Dendritic cell treated with granulocyte-macrophage colony-stimulating factor and Interleukin-4, amounts not matched to agents 40 ng/mL and 50 ng/mL, for 4 days (primary cell): ENCODE data around the gene PHF14.
A peak's percentile ranks its signal among the peaks of the same experiment; 100 is the strongest.
"Not testable (repeated sequence)": the region's sequence is repeated elsewhere in the genome, so short reads cannot be mapped to it uniquely, and the experiment has no call there.

Source experiments
- H3K27ac Mint-ChIP-seq: one replicate; pipeline ENCODE4 v1.8.0; 2022; ENCODE audit warnings: mild to moderate bottlenecking, mixed read lengths
- H3K27me3 Mint-ChIP-seq: one replicate; pipeline ENCODE4 v1.8.0; 2022; ENCODE audit warnings: mild to moderate bottlenecking, mixed read lengths
- H3K36me3 Mint-ChIP-seq: one replicate; pipeline ENCODE4 v1.8.0; 2022; ENCODE audit warnings: low read depth, mixed read lengths
- H3K4me1 Mint-ChIP-seq: one replicate; pipeline ENCODE4 v1.8.0; 2022; ENCODE audit warnings: low read depth, mixed read lengths
- H3K4me3 Mint-ChIP-seq: one replicate; pipeline ENCODE4 v1.8.0; 2022; ENCODE audit warnings: mild to moderate bottlenecking, moderate library complexity, mixed read lengths
- H3K9me3 Mint-ChIP-seq: one replicate; pipeline ENCODE4 v1.8.0; 2022; ENCODE audit warnings: mixed read lengths
- intact Hi-C: fragments of 100-400 bp; cut with micrococcal nuclease; formaldehyde crosslinking; loops from one replicate; pipeline ENCODE4 v1.15.0; 2022

PHF14 gene, protein sequence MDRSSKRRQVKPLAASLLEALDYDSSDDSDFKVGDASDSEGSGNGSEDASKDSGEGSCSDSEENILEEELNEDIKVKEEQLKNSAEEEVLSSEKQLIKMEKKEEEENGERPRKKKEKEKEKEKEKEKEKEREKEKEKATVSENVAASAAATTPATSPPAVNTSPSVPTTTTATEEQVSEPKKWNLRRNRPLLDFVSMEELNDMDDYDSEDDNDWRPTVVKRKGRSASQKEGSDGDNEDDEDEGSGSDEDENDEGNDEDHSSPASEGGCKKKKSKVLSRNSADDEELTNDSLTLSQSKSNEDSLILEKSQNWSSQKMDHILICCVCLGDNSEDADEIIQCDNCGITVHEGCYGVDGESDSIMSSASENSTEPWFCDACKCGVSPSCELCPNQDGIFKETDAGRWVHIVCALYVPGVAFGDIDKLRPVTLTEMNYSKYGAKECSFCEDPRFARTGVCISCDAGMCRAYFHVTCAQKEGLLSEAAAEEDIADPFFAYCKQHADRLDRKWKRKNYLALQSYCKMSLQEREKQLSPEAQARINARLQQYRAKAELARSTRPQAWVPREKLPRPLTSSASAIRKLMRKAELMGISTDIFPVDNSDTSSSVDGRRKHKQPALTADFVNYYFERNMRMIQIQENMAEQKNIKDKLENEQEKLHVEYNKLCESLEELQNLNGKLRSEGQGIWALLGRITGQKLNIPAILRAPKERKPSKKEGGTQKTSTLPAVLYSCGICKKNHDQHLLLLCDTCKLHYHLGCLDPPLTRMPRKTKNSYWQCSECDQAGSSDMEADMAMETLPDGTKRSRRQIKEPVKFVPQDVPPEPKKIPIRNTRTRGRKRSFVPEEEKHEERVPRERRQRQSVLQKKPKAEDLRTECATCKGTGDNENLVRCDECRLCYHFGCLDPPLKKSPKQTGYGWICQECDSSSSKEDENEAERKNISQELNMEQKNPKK

DNA sequence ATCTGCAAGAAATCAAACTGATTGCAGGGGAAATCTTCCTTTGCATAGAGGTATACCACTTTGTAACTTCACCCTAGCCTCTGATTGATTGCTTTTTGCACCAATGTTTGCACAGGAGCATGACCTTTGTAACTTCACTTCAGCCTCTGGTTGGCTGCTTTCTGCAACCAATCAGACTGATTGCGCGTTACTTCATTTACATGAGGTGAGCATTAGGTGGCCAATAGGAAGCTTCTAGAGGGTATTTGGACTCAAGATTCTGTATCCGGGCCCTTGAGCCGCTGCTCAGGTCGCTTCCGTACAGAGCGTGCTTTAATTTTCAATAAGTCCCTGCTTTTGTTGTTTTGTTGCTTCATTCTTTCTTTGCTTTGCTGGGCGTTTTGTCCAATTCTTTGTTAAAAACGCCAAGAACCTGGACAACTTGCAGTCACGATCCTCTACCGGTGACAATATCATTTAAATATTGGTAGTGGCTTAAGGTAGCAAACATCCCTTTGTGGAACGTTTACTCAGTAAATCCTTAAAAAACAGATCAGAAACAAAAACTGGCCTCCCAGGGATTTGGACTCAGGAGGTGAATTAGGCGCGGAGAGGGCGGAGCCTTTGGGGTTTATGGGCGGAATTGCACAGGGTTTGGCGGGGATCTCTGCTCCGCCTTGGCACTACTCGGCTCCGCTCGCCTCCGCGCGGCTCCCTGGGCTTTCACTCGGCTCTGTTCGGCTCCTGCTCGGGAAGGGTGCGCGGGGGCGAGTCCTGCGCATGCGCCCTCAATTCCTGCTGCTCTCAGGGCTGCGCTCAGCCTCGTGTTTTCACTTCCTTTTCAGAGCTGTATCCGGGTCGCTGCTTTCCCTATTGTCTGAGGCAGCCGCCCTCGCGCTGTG lies at the start of gene PHF14:
Gene PHF14 (plus strand): TSS at position 812 of the 881 bp plus-strand sequence. CDS start 452 bp downstream, outside the sequence.
- peaks cover 15% of the 10 kb centered on the region for H3K36me3 Mint-ChIP-seq
- intact Hi-C loops: loop anchor here (1.0 kb wide), 1 partner anchor 33 kb away; a partner anchor contains a TSS
- H3K9me3 Mint-ChIP-seq: no peaks in the 10 kb centered on the region
- H3K27ac Mint-ChIP-seq: peak within 1 kb of the TSS; percentile 85
- H3K27me3 Mint-ChIP-seq: no peaks in the 10 kb centered on the region
- peaks cover 9% of the 10 kb centered on the region for H3K4me1 Mint-ChIP-seq
- peak within 1 kb of the TSS; percentile 85 for H3K4me3 Mint-ChIP-seq

DNA sequence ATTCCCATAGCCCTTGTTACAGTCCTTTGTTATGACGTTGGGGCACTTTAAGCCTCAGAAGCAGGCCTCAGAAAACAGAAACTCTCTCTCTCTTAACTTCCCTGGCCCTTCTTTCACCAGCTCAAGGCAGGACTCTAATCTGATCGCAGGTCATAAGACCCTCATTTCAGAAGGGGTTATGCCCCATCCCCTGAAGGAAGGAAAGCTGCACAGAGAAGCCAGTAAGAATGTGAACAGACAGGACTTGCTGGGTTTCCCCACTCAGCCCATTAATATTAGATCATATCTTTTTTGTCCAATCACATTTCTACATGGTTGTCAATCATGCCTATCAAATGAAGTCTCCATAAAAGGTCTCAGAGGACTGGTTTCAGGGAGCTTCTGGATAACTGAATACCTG lies 49.3 kb upstream of the PHF14 start:
- intact Hi-C loops: no loop called here
- no peaks in the 10 kb centered on the region for H3K9me3 Mint-ChIP-seq

DNA sequence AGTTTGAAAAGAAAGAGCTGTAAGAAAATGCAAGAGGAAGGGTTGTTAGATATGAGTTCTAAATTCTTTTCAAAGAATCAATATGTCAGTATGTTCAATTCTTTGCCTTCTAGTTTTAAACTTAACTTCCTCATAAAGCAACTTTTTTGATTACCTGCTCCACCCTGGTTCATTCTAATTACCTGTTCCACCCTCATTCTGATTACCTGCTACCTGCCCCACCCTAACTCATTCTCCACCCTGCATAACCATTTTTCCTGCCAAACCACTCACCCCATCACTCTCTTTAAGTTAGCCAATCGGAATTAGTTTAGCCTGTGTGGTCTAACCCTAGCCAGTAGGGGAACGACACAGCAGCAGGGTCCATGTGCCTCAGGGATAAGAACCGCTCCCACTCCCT lies 45.5 kb upstream of the PHF14 start:
- H3K4me3 Mint-ChIP-seq, intact Hi-C loops, H3K4me1 Mint-ChIP-seq, H3K27me3 Mint-ChIP-seq, H3K27ac Mint-ChIP-seq, H3K9me3 Mint-ChIP-seq: not testable (repeated sequence)
- peaks cover 14% of the 10 kb centered on the region for H3K36me3 Mint-ChIP-seq

More for the DNA sequence above, 49.3 kb upstream of the PHF14 start:
- H3K36me3 Mint-ChIP-seq: no peaks in the 10 kb centered on the region
- H3K4me1 Mint-ChIP-seq: no peaks in the 10 kb centered on the region
- H3K4me3 Mint-ChIP-seq: no peak overlapping the region
- H3K27ac Mint-ChIP-seq: no peak overlapping the region
- no peaks in the 10 kb centered on the region for H3K27me3 Mint-ChIP-seq

DNA sequence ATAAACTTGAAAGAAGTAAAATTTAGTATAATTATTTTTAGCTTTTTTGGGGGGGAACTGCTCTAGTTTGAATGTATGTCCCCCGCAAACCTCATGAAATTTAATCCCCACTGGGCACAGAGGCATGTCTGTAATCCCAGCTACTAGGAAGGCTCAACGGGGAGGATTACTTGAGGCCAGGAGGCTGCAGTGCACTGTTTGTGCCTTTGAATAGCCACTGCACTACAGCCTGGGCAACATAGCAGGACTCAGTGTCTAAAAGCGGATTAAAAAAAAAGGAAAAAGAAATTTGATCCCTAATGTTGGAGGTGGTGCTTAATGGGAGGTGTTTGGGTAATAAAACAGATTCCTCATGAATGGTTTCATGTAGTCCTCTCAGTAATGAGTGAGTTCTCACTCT lies 43.1 kb upstream of the PHF14 start:
- Mint-ChIP-seq H3K4me1 (no peaks in the 10 kb centered on the region), H3K4me3 (no peak overlapping the region), H3K36me3 (peaks cover 26% of the 10 kb centered on the region), H3K9me3 (no peaks in the 10 kb centered on the region), H3K27me3 (no peaks in the 10 kb centered on the region), H3K27ac (no peak overlapping the region)
- intact Hi-C loops: no loop called here

DNA sequence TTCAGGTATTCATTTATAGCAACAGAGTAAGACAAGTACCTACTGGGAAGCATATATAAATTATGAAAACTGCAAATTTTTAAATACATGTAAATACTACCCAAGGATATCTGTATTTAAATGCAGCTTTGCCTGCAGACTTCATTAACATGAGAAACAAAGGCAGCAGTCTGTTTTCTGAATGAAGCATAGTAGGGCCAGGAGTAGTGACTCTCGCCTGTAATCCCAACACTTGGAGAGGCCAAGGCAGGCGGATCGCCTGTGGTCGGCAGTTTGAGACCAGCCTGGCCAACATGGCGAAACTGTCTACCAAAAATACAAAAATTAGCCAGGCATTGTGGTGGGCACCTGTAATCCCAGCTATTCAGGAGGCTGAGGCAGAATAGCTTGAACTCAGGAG lies 42.5 kb upstream of the PHF14 start:
- no peaks in the 10 kb centered on the region for H3K4me1 Mint-ChIP-seq
- peaks cover 33% of the 10 kb centered on the region for H3K36me3 Mint-ChIP-seq
- no peaks in the 10 kb centered on the region for H3K27me3 Mint-ChIP-seq
- intact Hi-C loops: loop anchor here (1.0 kb wide), 1 partner anchor 21 kb away; no protein-coding TSS in a partner anchor
- H3K27ac Mint-ChIP-seq: no peak overlapping the region
- H3K9me3 Mint-ChIP-seq: no peaks in the 10 kb centered on the region
- H3K4me3 Mint-ChIP-seq: no peak overlapping the region

DNA sequence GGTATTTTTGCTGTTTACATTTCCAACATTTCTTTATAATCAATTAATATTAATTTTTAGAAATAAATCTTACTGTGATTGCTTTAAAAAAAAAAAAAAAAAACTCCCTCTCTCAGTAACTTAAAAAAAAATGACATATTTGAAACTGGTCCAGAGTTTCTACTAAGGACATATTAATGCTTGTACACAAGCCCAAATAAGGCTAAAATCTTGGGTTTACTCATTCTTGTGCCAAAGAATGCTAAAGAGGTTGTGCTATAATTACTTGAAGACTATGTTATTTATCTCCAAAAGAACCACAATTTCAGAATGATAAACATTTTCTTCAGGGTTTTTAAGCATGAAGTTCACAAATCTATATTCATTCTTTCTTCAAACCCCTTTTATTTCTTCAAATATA lies 39.4 kb upstream of the PHF14 start:
- H3K36me3 Mint-ChIP-seq: peaks cover 48% of the 10 kb centered on the region

DNA sequence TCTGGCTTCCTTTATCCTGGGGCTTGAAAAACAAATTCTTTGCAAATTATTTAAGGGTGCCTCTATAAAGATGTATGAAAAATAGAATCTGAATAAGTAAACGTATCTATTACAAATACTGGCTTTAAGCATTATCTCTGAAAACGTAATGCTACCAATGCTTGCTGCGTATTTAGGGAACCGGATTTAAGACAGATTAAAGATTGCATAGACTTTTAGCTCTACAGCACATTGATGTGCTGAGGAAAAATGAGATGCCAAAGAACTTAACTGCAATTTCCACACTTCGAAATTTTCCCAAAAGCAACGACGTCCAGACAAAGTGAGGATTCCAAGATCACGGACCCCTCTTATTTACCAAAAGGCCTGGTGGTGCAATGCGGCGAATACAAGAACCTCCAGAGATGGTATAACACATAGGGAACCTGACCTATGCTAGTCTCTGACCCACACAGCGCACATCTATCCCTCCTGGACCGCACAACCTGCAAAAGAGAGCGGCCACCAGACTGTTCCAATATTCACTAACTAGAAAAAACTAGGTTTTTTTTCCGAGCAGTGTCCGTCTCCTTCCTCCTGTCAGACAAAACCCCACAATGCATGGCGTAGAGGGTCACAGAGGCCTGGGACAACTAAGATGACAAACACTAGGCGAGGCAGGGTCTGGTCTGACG lies 34.3 kb upstream of the PHF14 start:
- Mint-ChIP-seq H3K4me1 (peaks cover 7% of the 10 kb centered on the region), H3K27me3 (no peaks in the 10 kb centered on the region), H3K9me3 (no peaks in the 10 kb centered on the region), H3K4me3 (no peak overlapping the region), H3K27ac (no peak overlapping the region), H3K36me3 (peaks cover 29% of the 10 kb centered on the region)
- intact Hi-C loops: no loop called here

More for the DNA sequence above, 39.4 kb upstream of the PHF14 start:
- Mint-ChIP-seq H3K4me3 (no peak overlapping the region), H3K9me3 (no peaks in the 10 kb centered on the region), H3K27me3 (no peaks in the 10 kb centered on the region), H3K27ac (no peak overlapping the region), H3K4me1 (peaks cover 7% of the 10 kb centered on the region)
- intact Hi-C loops: no loop called here

DNA sequence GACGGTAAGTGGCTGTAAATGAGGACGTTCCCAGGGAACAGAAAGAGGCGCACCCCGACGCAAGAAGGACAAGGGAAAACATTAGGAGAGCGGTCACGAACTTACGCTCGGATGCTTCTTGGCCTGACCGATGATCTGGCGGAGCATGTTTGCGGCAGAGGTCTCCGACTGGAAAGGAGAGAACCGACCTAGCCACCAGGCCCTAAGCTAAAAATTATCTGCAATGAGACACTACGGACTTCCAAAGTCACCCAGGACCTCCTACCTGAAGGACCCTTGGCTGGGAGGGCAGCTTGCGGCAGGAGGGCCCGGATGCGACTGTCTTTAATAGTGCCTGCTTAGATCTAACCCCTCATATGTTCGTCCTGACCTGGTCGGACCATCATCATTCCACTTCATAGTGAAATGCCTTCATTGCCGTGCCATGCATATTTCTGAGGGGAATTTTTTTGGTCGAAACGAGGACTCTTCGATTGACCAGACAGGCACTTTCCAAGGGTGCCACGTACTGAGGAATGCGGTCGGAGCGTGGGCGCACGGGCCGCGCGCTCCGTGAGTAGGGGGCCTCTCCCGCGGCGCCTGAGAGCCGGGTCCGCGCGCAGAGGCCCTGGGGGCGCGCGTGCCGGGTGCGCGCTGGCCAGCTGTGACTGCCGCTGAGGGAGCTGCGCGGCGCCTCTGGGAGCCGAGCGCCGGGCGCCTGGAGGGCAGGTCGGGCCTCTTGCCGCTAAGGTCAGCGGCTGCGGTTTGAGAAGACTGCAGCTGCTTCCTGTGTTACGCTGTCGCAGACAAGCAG lies 33.6 kb upstream of the PHF14 start:
- Mint-ChIP-seq H3K4me3 (no peak overlapping the region), H3K27me3 (no peaks in the 10 kb centered on the region), H3K9me3 (no peaks in the 10 kb centered on the region), H3K27ac (no peak overlapping the region), H3K36me3 (peaks cover 26% of the 10 kb centered on the region), H3K4me1 (peaks cover 7% of the 10 kb centered on the region)
- intact Hi-C loops: loop anchor here (1.0 kb wide), 1 partner anchor 33 kb away; the partner anchor contains the start of gene PHF14

DNA sequence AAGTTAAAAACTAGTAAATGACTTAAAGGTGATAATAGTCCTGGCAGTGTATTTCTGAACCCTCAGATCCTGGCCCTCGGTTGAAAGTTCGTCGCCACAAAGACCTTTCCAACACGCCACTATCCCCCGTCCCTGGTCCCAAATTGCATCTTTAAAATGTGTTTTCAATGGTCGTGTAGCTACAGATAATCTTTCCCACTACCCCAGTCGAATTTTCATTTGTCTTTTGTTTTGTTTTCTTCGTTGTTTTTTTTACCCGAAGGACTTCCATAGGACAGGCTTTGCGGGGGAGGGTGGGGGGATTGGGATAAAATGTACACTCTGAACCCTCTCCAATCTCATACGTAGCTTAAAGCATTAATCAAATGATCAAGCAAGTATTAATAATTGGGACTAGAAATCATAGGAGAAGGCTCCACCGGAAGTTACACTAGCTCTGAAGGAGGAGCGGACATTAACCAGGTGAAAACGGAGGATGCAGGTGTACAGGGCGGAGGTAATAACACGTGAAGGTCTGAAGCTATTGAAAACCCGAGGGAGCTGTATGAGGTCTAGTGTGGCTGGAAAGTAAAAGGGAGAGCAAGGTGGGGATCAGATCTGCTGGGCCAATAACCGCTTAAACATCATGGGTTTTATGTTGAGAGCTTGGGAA lies 32.8 kb upstream of the PHF14 start:
- Mint-ChIP-seq H3K27ac (no peak overlapping the region), H3K4me1 (peaks cover 7% of the 10 kb centered on the region), H3K9me3 (no peaks in the 10 kb centered on the region), H3K4me3 (no peak overlapping the region), H3K36me3 (peaks cover 18% of the 10 kb centered on the region), H3K27me3 (no peaks in the 10 kb centered on the region)
- intact Hi-C loops: loop anchor here (1.0 kb wide), 1 partner anchor 32 kb away; the partner anchor contains the start of gene PHF14

DNA sequence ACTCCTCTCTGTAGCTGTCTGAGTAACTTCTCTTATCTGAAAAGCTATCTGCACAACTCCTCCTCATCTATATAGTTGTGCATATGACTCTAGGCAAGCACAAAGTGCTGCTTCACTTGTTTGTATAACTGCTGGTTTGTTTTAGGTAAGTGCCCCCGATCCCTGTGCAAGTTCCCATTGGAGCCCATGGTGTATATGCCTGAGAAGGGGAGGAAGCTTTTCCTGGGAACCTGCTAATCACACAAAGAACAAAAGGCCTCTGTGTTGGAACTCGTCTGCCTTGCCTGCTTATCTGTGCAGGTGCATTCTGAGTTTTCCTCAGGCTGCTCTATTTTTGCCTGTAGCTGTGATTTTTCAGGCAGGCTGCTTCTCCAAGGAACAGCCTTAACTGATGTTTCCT lies 23.2 kb upstream of the PHF14 start:
- Mint-ChIP-seq H3K36me3 (no peaks in the 10 kb centered on the region), H3K27ac (no peak overlapping the region), H3K9me3 (peaks cover 9% of the 10 kb centered on the region), H3K4me3 (no peak overlapping the region), H3K4me1 (no peaks in the 10 kb centered on the region), H3K27me3 (no peaks in the 10 kb centered on the region)
- intact Hi-C loops: no loop called here

DNA sequence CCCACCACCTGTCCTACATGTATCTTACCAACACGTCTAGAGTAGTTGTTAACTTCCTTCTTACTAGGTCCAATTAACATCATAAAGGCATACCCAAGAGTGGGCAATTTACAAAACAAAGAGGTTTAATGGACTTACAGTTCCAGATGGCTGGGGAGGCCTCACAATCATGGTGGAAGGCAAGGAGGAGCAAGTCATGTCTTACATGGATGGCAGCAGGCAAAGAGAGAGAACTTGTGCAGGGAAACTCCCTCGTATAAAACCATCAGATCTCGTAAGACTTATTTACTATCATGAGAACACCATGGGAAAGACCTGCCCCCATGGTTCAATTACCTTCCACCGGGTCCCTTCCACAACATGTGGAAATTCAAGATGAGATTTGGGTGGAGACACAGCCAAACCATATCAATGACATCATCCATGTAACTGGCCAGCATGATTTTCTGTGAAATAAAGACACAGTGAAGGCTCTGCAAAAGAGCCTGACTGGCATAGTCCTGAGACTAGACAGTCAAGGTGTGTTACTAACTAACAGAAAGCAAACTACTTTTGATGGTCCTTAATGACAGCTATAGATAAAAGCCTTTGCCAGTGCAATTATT lies 22.6 kb upstream of the PHF14 start:
- H3K27ac Mint-ChIP-seq, H3K4me1 Mint-ChIP-seq: not testable (repeated sequence)

DNA sequence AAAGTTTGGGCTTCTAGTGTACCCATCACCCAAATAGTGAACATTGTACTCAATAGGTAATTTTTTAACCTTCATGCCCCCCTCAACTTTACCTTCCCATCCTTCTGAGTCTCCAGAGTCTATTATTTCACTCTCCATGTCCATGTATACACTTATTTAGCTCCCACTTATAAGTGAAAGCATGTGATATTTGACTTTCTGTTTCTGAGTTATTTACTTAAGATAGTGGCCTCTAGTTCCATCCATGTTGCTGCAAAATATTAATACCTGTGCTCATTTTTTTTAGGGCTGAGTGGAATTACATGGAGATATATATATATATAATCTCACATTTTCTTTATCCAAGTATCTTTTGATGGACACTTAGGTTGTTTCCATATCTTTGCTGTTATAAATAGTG lies 21.1 kb upstream of the PHF14 start:
- H3K27me3 Mint-ChIP-seq: no peaks in the 10 kb centered on the region
- H3K27ac Mint-ChIP-seq: no peak overlapping the region
- intact Hi-C loops: loop anchor here (1.0 kb wide), 1 partner anchor 21 kb away; no protein-coding TSS in a partner anchor
- H3K36me3 Mint-ChIP-seq: no peaks in the 10 kb centered on the region
- no peaks in the 10 kb centered on the region for H3K4me1 Mint-ChIP-seq
- no peak overlapping the region for H3K4me3 Mint-ChIP-seq
- peaks cover 9% of the 10 kb centered on the region for H3K9me3 Mint-ChIP-seq

More for the DNA sequence above, 22.6 kb upstream of the PHF14 start:
- H3K9me3 Mint-ChIP-seq, intact Hi-C loops, H3K36me3 Mint-ChIP-seq, H3K4me3 Mint-ChIP-seq, H3K27me3 Mint-ChIP-seq: not testable (repeated sequence)
